GM19328 (cell line): ENCODE results near the gene DCAF4.
"Not testable (repeated sequence)": the region's sequence is repeated elsewhere in the genome, so short reads cannot be mapped to it uniquely, and the experiment has no call there.

Experiments used
- ATAC-seq: cut with Tn5 transposase; IDR thresholded peaks from one replicate; pipeline ENCODE4 v1.9.1; 2021; ENCODE audit warnings: mild to moderate bottlenecking, moderate library complexity; ENCODE audit not compliant: unreplicated experiment

Gene DCAF4

GRCh38 chr14:72966038-72966437 is 39.8 kb downstream of the DCAF4 start:
- no peak for ATAC-seq

DNA sequence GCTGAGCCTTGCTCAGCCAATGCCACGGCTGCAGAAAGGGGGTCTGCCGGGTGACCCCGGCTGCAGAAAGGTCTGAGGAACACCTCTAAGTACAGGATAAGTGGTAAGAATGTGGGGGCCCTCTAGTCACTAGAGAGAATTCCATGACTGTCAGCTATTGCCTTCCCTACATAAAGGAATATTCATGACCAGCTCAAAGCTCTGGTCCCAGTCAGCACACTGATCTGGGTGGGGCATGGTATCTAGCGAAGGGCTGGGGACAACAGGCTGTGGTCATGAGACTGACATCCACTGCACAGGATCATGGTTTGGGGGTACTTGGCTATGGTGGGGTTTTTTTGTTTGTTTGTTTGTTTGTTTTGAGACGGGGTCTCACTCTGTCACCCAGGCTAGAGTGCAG is 42.1 kb downstream of the DCAF4 start:
- no peak for ATAC-seq

- no peak for ATAC-seq
These were observed 43.9 kb downstream of the DCAF4 start for GRCh38 chr14:72970058-72970630.

GRCh38 chr14:72970824-72971434 is 44.7 kb downstream of the DCAF4 start:
- ATAC-seq, result no peak

DNA sequence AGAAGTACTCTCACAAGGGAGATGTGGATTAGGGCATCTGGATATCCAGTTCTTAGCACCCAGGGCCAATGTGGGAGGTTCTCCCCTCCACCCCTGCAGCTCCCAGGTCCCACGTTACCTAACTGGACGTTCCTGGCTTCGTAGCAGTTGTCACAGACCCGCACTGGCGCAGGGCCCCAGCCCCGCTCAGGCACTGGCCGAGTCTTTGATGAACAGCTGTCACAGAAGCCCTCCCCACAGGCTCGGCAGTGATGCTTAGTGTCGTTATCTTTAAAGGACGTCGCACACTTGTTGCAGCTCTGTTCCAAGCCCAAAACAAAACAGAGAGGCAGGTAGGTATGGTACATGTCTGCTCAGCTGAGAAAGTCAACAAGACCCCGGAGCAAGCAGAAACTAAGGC is 48.4 kb downstream of the DCAF4 start:
- ATAC-seq, result no peak

GRCh38 chr14:72975770-72976169 is 49.5 kb downstream of the DCAF4 start:
- no peak for ATAC-seq

- ATAC-seq, result no peak
These were observed 52.6 kb downstream of the DCAF4 start for GRCh38 chr14:72978856-72979255.

DNA sequence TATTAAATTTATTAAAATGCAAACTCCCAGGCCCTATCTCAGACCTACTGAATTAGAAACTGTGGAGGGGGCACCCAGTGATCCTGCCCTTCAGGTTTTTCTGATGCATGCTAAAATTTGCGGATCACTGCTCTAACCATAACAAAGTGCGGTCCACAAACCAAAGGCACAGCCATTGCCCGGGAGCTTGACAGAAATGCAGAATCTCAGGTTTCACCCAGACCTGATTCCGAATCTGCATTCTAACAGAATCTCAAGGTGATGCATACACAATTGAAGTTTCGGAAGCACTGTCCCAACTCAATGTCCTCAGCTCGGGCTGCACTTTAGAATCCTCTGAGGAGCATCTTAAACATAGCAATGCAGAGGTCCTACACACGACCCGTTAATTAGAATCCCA is 54.6 kb downstream of the DCAF4 start:
- no peak for ATAC-seq

DNA sequence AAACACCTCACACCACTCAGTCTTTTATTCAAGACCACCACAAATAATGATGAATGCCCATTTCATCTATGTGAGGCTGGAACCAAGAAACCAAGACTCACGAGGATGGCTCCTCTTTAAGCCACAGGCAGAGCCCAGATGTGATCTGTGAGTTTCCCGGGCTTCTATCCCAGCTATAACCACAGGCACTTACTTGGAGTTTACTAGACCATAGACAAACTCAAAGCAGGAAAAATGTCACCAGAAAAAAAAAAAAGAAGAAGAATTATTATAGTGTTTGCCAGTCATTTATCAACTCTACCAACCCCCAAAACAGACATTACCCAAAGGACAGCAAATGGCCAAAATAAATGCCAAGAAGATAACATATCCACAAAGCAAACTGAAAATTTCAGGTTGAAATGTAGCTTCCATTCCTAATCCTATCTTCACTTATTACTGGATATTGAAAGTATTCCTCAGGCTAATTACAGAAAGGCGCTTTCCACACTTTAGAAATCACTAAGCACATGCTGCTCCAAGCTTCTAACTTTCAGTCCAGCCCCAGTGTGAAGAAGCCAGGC is 56.0 kb downstream of the DCAF4 start:
- ATAC-seq, result no peak

DNA sequence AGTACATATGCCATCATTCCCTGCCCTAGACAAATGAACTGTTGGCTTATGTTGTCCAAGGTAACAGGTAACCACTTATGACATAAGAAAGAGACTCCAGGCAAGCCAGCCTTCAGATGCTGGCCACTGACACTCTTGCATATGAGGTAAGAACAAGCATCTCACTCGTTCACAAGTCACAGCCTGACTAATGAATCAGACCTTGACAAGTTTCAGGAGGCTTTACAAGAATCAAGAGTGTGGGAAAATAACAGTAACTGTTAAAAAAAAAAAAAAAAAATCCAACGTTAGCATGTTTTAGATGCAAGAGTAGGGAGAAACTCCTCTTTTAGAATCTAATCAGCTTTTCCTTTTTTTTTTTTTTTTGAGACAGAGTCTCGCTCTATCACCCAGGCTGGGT is 60.0 kb downstream of the DCAF4 start:
- ATAC-seq, result no peak

GRCh38 chr14:72986857-72987256 is 60.6 kb downstream of the DCAF4 start:
- ATAC-seq, result no peak

DNA sequence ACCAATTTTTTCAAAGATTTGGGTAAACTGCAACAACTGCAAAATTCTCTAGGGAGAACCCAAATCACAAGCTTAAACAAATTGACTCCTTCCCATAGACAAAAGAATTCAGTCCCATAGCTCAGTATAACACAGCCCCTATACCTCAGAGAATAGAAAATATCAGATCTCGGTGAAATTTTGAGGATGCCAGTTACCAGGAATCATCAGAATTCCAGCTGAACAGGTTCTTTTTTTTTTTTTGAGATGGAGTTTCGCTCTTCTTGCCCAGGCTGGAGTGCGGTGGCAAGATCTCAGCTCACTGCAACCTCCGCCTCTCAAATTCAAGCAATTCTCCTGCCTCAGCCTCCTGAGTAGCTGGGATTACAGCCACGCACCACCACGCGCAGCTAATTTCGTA is 63.9 kb downstream of the DCAF4 start:
- ATAC-seq, result no peak

- no peak for ATAC-seq
These were observed 70.7 kb downstream of the DCAF4 start for GRCh38 chr14:72996916-72997315.

DNA sequence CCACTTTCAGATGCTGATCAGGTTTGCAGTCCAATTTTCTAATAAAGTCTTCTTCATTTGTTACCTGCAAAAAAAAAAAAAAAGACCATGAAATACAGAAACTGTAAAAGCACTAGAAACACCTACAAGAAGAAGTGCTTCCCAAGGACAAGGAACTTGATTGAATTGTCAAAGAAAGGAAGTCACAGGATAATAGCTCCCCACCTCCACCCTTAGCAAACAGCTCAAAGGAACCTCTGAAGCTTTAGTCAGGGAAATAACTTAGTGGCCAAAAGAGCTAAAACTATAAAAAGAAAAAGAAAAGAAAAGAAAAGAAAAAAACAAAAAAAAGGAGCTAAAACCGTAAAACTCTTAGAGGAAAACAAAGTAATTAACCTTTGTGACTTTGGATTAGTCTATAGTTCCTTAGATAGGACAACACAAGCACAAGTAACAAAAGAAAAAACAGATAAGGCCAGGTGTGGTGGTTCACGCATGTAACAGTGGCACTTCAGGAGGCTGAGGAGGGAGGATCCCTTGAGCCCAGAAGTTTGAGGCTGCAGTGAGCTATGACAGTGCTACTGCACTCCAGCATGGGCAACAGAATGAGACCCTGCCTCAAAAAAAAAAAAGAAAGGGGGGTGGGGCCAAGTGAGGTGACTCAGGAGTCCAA is 72.1 kb downstream of the DCAF4 start:
- no peak for ATAC-seq

- no peak for ATAC-seq
These were observed 73.1 kb downstream of the DCAF4 start for GRCh38 chr14:72999316-72999715.

DNA sequence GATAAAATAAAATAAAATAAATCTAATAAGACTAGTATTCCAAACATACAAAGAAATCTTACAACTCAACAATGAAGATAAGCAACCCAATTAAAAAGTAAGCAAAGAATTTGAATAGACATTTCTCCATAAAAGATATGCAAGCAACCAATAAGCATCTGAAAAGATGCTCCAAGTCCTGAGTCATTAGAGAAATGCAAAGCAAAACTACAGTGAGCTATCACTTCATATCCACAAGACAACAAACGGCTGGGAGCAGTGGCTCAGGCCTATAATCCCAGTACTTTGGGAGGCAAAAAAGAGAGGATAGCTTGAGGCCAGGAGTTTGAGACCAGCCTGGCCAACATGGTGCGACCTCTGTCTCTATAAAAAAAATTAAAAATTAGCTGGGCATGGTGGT is 73.8 kb downstream of the DCAF4 start:
- ATAC-seq, result no peak

- no peak for ATAC-seq
These were observed 77.4 kb downstream of the DCAF4 start for GRCh38 chr14:73003681-73004080.

- ATAC-seq, result not testable (repeated sequence)
These were observed 78.4 kb downstream of the DCAF4 start for GRCh38 chr14:73004641-73005040.

DNA sequence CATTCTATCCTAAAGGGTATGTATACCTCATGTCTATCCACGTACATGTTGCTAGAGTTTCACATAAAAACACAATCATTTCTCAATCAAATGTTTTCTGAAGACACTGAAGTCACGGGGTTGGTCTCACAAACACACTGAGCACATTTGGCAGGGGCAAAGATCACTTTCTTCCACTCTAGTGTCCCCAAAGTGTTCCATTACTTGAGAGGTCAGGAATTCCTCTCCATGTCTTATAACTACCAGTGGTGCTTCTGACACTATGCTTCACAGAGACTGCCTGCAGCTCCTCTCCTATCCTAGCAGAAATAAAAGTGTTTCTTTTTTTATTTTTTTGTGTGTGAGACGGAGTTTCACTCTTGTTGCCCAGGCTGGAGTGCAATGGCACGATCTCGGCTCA is 81.6 kb downstream of the DCAF4 start:
- ATAC-seq, result no peak

- ATAC-seq, result no peak
These were observed 82.2 kb downstream of the DCAF4 start for GRCh38 chr14:73008501-73008900.
